Measurements from ENCODE around the gene METTL21A.

METTL21A gene

DNA sequence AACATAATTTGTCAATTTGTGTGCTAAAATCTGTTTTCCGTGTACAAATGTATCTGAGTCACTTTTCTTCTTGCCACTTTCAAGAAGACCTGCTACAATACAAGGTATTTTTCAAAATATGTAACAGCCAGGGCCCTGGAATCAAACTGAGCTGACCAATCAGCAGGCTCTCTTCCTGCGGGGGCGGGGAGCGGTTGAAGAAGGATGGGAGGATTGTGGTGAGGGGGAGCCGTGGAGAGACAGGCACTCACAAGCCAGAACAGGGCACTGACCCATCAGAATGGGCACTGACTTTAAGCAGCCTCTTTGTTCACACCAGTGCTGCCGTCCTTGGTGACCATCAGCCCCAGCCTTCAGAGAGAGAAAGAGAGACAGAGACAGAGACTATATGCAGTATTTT is 45.7 kb upstream of the METTL21A start:
- ATAC-seq (ENCODE audit: low read depth) (no peak), DNase-seq (ENCODE audit: low spot score) (no peak)
- TF ChIP-seq, protein P1, sequence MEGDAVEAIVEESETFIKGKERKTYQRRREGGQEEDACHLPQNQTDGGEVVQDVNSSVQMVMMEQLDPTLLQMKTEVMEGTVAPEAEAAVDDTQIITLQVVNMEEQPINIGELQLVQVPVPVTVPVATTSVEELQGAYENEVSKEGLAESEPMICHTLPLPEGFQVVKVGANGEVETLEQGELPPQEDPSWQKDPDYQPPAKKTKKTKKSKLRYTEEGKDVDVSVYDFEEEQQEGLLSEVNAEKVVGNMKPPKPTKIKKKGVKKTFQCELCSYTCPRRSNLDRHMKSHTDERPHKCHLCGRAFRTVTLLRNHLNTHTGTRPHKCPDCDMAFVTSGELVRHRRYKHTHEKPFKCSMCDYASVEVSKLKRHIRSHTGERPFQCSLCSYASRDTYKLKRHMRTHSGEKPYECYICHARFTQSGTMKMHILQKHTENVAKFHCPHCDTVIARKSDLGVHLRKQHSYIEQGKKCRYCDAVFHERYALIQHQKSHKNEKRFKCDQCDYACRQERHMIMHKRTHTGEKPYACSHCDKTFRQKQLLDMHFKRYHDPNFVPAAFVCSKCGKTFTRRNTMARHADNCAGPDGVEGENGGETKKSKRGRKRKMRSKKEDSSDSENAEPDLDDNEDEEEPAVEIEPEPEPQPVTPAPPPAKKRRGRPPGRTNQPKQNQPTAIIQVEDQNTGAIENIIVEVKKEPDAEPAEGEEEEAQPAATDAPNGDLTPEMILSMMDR (IDR thresholded peaks at IDR 0.05; ENCODE audit: poor library complexity, severe bottlenecking) = no peak

DNA sequence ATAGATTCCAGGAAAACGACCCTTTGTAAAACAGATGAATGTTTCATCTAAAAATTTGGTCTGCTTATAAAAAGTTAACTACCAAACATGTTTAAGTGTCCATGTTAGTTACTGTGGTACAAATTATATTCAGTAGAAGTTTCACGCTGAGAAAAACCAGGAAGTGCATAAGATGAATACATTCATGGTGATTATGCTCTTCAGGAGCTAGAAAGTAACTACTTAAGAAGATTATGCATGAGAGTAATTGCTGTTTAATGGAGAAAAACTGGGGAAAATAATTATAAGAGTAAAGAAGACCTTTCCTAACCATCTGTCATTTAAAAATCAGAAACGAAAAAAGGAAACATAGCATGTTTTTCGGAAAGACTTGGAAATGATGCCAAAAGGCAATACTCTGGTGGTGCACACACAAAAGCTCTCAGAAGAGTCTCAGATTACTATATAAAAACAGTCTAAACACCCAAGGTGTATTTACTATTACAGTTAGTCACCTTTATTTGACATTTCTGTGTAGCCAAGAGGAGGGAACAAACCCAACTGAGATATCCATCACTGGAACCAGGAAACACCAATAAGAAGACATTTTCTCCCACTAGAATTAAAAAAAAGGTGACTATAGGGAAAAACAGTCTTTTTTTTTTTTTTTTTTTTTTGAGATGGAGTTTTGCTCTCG is 38.8 kb upstream of the METTL21A start:
- no peak for DNase-seq (ENCODE audit: low spot score)

More for the DNA sequence above, 45.7 kb upstream of the METTL21A start:
- Histone ChIP-seq H3K9me3 (ENCODE audit: severe bottlenecking) (no peaks in the 10 kb centered on the region), H3K4me1 (ENCODE audit: insufficient read depth, poor library complexity, severe bottlenecking) (no peaks in the 10 kb centered on the region), H3K36me3 (ENCODE audit: low read depth) (no peaks in the 10 kb centered on the region), H3K27me3 (ENCODE audit: insufficient read depth, poor library complexity, severe bottlenecking) (no peaks in the 10 kb centered on the region), H3K4me3 (ENCODE audit: severe bottlenecking) (no peak overlapping the region), H3K27ac (ENCODE audit: poor library complexity, severe bottlenecking) (no peak overlapping the region)

DNA sequence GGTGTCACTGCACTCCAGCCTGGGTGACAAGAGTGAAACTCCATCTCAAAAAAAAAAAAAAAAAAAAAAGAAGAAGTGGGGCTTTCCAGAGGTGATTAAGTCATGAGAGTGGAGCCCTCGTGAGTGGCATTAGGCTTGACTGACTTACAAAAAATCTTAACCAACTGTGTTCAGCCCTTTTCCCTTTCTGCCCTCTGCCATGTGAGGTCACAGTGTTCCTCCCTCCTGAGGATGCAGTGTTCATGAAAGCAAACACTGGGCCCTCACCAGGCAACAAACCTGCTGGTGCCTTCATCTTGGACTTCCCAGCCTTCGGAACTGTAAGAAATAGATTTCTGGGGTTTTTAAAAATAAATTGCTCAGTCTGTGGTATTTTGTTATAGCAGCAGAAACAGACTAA is 37.0 kb upstream of the METTL21A start:
- Histone ChIP-seq H3K4me1 (ENCODE audit: insufficient read depth, poor library complexity, severe bottlenecking) (no peaks in the 10 kb centered on the region), H3K9me3 (ENCODE audit: severe bottlenecking) (no peaks in the 10 kb centered on the region), H3K27ac (ENCODE audit: poor library complexity, severe bottlenecking) (no peak overlapping the region), H3K27me3 (ENCODE audit: insufficient read depth, poor library complexity, severe bottlenecking) (no peaks in the 10 kb centered on the region), H3K36me3 (ENCODE audit: low read depth) (no peaks in the 10 kb centered on the region), H3K4me3 (ENCODE audit: severe bottlenecking) (no peak overlapping the region)
- ATAC-seq (ENCODE audit: low read depth) = no peak
- DNase-seq (ENCODE audit: low spot score) = no peak
- TF ChIP-seq, protein P1 (IDR thresholded peaks at IDR 0.05; ENCODE audit: poor library complexity, severe bottlenecking) = no peak

More for the DNA sequence above, 38.8 kb upstream of the METTL21A start:
- TF ChIP-seq, protein P1 (IDR thresholded peaks at IDR 0.05; ENCODE audit: poor library complexity, severe bottlenecking) = no peak
- Histone ChIP-seq H3K4me1 (ENCODE audit: insufficient read depth, poor library complexity, severe bottlenecking) (no peaks in the 10 kb centered on the region), H3K4me3 (ENCODE audit: severe bottlenecking) (no peak overlapping the region), H3K27ac (ENCODE audit: poor library complexity, severe bottlenecking) (no peak overlapping the region), H3K9me3 (ENCODE audit: severe bottlenecking) (no peaks in the 10 kb centered on the region), H3K27me3 (ENCODE audit: insufficient read depth, poor library complexity, severe bottlenecking) (no peaks in the 10 kb centered on the region), H3K36me3 (ENCODE audit: low read depth) (no peaks in the 10 kb centered on the region)
- ATAC-seq (ENCODE audit: low read depth) = no peak

DNA sequence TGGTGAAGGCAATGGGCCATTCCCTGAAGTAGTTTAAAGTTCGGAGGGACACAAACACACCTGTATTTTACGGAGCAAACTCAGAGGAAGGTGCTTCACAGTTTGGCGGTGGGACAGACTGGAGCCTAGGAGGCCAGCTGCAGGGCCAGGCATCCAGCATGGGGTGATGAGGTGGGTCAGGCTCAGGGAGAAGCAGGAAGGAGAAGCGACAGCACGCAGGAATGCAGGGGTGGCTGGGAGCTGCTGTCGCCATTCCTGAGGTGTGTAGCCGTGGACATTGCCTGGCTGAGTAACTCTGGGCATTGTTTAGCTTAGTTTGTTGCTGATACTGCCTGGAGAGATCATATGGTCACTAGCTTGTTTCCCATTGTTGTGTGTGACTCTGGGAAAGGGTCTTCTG is 35.8 kb upstream of the METTL21A start:
- no peaks in the 10 kb centered on the region for H3K36me3 ChIP-seq (ENCODE audit: low read depth)
- no peak for ATAC-seq (ENCODE audit: low read depth)
- H3K27ac ChIP-seq (ENCODE audit: poor library complexity, severe bottlenecking) = no peak overlapping the region

DNA sequence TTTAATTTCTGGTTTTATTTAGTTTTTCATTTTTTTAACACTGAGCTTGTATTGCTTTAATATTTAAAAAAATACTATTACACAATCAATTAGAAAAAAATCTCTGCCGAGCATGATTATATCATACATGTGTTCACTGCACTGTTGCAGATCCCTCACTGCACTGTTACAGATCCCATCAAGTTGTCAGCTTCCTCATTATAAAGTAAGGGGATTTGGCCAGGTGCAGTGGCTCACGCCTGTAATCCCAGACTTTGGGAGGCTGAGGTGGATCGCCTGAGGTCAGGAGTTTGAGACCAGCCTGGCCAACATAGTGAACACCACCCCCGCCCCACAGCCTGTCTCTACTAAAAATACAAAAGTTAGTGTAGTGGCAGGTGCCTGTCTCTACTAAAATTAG is 33.0 kb upstream of the METTL21A start:
- Histone ChIP-seq H3K4me1 (ENCODE audit: insufficient read depth, poor library complexity, severe bottlenecking) (no peaks in the 10 kb centered on the region), H3K4me3 (ENCODE audit: severe bottlenecking) (no peak overlapping the region), H3K9me3 (ENCODE audit: severe bottlenecking) (no peaks in the 10 kb centered on the region), H3K27me3 (ENCODE audit: insufficient read depth, poor library complexity, severe bottlenecking) (no peaks in the 10 kb centered on the region), H3K36me3 (ENCODE audit: low read depth) (no peaks in the 10 kb centered on the region), H3K27ac (ENCODE audit: poor library complexity, severe bottlenecking) (no peak overlapping the region)
- TF ChIP-seq, protein P1 (IDR thresholded peaks at IDR 0.05; ENCODE audit: poor library complexity, severe bottlenecking) = no peak
- no peak for DNase-seq (ENCODE audit: low spot score)
- ATAC-seq (ENCODE audit: low read depth) = no peak

More for the DNA sequence above, 35.8 kb upstream of the METTL21A start:
- H3K4me3 ChIP-seq (ENCODE audit: severe bottlenecking) = no peak overlapping the region
- H3K4me1 ChIP-seq (ENCODE audit: insufficient read depth, poor library complexity, severe bottlenecking) = no peaks in the 10 kb centered on the region
- TF ChIP-seq, protein P1 (IDR thresholded peaks at IDR 0.05; ENCODE audit: poor library complexity, severe bottlenecking) = no peak
- DNase-seq (ENCODE audit: low spot score) = no peak
- H3K27me3 ChIP-seq (ENCODE audit: insufficient read depth, poor library complexity, severe bottlenecking) = no peaks in the 10 kb centered on the region
- H3K9me3 ChIP-seq (ENCODE audit: severe bottlenecking) = no peaks in the 10 kb centered on the region

All from RWPE2 (cell line).